HG03135 (cell line): Measurements from ENCODE around the gene ARHGAP15.

ENCODE experiments used
- ATAC-seq: cut with Tn5 transposase; IDR thresholded peaks from one replicate; pipeline ENCODE4 v1.9.1; 2021; ENCODE audit warnings: mild to moderate bottlenecking, moderate library complexity; ENCODE audit not compliant: unreplicated experiment

ARHGAP15 gene

DNA sequence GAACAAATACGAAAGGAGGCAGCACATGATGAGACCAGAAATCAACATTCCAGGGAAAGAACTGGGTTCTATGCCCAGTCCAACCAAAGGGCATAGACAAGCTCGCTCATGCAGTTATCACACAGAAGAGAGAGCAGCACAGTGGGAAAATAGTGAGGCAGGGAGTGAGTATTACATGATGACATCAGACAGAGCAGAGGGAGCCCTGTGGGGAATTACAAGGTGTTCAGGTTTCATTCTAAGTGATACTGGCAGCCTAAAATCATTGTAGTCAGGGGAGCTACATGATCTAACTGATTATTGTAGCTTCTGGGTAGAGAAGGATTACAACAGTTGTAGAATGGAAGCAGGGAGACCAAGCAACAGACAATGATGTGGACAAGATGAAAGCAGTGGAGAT, 658.5 kb downstream of the ARHGAP15 start:
- no peak for ATAC-seq

DNA sequence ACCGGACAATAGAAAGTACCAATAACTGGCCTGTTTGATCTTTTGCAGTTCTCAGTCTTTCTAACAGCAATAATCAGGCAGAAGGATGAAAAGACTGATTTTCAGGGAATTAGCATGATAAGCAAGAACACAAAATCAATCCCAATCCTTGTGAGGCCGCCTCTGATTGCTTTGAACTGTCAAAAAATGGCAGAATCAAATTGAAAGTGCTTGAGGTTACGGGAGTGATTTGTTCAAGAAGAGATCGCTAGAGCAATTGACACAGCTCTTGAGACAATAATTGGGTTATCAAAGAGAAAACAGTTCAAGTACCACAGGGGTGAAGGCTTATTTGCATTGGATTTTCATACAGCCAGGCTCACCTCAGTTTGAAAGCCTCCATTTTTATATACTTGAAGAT, 663.4 kb downstream of the ARHGAP15 start:
- no peak for ATAC-seq

DNA sequence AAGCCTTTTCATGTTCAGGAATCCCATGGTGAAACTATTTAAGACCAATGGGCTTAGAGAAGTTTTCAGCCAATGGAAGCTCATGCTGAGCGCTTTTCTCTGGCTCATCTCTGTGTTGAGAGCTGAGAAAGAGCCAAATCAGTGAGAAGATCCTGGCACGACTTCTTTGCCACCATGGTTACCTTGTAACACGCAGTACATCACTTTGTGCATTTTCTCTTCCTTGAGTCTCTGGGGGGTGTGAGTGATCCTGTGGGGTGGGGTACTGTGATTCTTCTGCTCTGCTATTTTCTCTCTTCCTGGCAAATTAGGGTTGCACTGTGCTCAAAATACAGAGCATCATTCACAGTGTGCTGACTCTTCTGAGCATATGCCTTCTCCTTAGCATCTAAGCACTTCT, 664.2 kb downstream of the ARHGAP15 start:
- ATAC-seq = no peak

DNA sequence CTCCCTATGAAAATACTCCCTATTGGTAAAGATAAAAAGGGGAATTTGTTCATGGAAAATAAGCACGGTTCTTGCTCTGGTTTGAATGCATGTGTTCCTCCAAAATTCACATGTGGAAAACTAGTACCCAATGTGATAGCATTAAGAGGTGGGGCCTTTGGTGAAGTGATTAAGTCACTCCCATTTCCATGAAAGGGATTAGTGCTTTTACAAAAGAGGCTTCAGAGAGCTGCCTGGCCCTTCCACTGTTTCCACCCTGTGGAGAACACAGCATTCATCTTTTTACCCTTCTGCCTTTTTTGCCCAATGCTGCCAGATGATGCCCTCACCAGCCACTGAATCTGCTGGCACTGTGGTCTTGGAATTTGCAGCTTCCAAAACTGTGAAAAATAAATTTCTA, 666.8 kb downstream of the ARHGAP15 start:
- no peak for ATAC-seq

DNA sequence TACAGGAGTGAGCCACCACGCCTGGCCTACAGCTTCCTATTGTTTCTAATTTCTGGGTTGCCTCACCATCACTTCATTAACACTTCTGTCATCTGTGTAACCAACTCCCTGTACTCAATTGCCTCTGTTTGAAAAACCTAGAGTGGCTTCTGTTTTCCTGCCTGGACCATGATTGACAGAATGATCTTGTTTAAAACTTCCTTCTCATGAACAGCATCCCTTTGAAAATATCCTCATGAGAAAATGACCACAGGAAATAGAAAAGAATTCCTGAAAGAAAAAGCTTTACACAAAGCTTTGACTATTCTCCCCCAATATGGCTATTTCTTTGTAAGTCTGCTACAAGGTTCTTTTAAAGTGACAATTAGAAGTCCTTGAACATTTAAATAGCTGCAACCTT, 672.3 kb downstream of the ARHGAP15 start:
- no peak for ATAC-seq

DNA sequence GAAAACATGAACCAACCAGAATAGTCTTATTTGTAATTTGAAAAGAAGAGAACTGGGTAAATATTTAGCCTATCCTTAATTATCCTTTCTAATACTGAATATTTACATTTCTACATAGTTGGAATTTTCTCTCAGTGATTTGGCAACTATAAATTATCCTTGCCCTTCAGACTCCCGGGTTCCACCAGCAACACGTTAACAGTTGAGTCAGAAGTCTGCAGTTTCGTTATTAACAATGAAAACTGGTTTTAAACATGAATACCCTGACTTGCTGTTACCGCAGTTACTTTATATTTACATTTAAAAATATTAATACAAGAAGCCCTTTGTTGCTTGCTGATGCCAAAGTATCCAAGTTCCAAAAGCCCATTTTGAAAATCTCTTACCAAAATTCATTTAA, 673.0 kb downstream of the ARHGAP15 start:
- no peak for ATAC-seq

DNA sequence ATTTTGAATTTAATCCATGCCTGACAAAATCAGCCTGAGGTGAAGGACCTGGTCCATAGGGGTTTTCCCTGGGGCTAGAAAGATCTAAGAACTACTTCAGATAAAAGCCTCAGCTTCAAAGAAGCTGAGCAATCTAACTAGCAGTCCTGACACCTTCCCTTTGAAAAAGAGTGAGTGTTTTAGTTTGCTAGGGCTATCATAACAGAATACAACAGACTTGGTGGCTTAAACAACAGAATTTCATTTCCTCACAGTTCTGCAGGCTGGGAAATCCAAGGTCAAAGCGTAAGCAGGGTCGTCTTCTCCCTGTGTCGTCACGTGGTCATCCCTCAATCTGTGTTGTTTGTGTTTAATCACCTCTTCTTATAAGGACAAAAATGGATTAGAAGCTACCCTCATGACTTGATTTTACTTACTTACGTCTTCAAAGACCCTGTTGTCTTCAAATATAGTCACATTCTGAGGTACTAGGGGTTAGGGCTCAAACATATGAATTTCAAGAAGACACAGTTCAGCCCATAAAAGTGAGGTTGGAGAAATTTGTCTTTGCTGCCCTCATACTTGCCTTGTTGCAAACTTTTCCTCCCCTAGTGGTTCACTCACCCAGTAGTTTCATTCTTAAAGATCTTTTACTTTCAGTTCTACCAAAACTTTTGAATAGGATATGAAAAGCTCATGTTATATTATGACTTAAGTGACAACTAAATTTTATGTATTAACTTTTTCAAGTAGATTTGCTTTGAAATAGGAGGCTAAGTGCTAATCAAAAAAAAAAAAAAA, 673.8 kb downstream of the ARHGAP15 start:
- peak; percentile 84 for ATAC-seq

DNA sequence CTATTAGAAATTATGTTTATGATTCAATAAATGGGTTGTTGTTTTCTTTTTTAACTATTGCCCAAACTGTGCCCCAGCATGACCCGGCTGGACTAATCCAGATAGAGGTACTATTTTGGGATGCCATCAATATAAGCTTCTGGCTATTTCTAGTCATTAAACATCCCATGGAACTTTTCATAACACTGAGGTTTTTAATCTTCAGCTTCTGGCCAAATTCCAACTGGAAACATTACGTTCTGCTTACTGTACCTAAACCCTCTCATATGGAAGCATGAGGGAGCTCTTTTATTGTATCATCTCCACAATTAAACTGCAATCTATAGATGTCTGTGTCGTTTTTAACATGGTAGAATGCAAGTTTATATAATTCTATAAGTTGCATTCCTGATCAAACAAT, 674.7 kb downstream of the ARHGAP15 start:
- ATAC-seq = no peak

DNA sequence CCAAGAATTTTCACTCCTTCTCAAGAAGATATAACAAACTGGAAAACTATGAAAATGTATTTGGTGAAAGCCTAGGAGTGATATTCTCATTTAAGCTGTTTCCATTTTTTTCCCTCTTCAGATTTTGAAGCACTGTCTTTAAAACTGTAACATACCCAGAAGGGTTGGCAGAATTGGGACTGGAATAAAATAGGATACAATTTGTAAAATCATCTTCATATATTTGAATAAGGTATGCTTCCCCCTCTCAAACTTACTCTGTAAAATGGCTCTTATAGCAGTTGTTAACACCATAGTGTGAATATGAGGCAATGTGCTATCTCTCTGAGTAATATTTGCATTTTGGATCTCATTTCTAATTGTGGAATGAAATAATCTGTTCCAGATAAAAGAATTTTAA, 676.4 kb downstream of the ARHGAP15 start:
- no peak for ATAC-seq

DNA sequence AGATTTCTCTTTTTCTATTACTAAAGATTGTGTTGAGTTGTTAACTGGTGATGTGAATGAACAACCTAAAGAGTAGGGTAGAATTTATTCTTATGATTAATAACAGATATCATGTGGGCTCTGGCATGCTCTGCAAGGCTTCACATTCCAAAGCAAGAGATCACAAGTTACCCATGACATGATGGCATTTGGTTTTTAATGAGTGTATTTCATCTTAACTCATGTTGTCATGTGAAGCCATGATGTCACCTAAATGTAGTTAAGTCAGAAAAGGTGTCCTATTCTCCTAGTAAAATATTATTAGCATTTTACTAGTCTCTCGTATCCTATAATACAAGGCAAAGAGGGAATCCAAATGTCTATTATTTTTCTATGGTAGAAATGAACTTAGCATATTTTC, 678.0 kb downstream of the ARHGAP15 start:
- no peak for ATAC-seq

DNA sequence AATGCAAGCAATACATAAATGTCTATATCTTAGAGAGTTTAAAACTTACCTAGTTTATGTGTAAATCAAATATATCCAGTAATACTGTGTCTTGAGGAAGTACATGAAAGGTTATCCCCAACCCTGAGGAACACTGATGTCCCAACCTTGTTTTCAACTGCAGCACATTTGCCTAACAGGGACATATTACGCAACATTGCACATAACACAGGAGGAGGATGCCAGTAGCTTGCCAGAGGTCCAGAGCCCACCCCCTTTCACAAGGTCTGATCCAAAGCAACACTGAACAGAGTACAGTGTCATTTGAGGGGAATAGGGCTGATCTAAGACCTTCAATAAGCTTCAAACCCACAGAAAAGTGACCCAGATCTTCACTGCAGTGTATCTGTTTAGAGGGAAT, 678.5 kb downstream of the ARHGAP15 start:
- ATAC-seq = no peak

DNA sequence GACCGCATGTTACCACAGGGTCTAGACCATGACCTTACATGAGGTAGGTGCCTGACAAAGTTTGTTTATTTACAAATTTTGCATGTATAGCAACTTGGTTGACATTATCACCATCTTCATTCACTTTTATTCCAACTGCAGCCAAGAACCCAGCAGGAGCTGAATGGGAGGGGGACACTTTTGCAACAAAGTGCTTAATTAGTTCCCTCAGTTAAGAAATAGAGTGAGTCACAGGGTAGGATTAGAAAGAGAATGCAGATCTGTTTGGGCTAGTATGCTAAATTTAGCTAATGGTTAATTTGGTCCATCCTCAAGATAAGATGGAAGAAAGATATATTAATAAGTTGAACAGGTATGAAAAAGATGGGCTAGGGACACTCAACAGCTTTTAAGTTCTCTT, 678.9 kb downstream of the ARHGAP15 start:
- no peak for ATAC-seq

DNA sequence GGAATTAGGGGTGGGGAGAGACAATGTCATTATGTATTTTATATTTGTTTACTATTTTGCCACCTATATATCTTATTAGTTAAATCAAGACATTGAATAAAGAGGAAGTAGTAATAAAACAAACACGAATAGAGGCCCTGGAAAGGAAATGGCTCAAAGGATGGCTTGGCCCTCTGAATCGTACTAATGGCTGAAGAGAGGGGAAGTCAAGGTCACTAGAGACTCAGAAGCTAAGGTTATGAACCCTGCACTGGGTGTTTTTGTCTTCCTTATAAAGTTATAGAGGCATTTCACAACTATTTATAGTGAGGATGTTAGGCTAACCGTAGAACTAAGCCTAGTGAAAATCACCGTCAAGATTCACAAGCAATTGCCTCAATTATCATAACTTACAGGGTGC, 685.9 kb downstream of the ARHGAP15 start:
- no peak for ATAC-seq

DNA sequence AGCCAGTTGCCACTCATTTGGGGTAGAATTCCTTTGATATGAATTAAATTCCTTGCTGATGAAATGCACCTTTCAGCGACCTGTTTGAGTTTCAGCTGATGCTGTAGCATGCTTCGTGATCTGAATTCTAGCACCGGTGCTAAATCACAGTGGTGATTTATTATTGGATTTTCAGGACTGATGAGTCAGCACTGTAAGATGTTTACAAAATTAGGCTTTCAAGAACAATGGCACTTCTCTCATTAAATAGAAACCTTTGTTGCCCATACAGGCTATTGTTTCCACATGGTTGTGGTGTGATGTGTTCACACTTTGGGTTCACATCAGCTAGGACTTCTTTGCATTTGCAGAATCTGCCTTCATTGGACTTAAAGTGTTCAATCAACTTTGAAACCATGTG, 687.7 kb downstream of the ARHGAP15 start:
- ATAC-seq = no peak
